Activated CD4-positive, alpha-beta T cell treated with anti-CD3 and anti-CD28 coated beads, Interleukin-10, Interleukin-2, amounts not matched to agents 100 ng/mL and 50 ng/mL, durations not matched to agents 16 hours and 8 hours (primary cell): ENCODE results near the gene TACC2.
"Not testable (repeated sequence)": the region's sequence is repeated elsewhere in the genome, so short reads cannot be mapped to it uniquely, and the experiment has no call there.

Source experiments
- DNase-seq: peaks from one replicate; pipeline ENCODE4 v3.0.0-alpha.2; 2020

The TACC2 gene

DNA sequence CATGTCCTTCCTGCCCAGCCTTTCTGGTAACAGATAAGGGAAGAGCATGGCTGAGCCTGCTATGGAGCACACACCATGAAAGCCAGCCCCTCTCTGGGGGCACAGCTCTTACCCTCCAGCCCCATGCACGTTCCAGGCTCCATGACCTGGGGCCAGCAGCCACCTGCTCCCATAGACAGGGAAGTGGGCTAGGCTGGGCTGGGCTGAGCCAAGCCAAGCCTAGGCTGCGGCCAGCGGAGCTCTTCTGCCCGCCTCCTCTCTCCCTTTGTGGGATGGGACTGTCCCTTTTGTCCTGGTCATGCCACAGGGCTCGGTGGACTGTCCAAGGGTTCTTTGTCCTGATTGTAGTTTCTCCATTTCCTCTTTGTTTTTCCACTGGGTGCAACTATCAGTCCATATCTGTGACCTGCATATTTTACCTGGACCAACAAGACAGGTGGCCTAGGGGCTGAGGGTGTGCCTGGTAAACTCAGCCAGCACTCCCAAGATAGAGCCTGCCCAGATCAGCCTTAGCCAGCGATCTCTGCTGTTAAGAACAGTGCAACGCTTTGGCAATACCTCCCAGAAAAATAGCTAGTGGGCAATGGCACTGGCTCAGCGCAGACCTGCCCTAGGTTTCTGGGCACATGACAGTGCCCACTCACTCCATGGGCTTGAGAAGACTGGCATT lies 184.9 kb downstream of the TACC2 start:
- no peak for DNase-seq

DNA sequence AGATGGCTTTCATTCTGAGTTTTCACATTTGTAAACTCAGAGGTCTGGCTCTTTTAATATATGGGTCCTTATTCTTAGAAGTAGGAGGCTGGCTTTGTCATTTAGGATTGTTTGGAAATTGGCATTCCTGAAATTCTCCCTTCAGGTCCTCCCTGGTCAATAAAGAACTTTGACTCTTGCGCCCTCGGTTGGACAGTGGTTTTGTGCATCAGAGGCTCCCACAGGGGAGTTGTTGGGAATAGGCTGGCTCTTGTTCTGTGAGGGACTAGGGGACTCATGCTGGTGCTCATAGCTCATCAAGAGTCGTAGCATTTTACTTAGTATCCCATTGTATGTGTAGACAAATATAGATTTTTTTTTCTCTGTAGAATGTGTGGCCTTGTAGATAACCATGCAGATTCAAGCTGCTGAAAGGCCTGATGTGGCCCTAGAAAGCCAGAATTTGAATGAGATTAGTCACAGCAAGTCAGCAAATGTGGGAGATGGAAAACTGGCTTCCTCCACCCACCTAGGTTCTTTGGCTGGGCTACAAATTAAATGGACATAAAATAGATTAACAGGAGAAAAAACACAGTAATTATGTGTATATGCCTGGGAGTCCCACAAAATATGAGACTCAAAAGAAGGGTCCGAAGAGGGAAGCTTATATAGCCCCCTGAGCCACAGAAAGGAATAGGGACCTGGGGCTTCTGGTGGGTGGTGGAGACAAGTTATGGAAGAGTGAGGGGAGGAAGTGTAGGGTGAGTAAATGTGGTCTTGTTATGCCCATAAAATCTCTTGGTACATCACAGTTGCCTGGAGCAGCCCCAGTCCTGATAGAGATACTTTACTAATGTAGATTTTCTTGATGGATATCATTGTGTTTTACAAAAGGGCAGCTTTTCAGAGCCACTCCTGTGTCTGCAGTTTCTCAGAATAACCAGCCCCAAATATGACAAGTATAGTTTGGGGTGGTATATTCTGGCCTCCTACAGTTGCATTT lies 187.6 kb downstream of the TACC2 start:
- DNase-seq = no peak

DNA sequence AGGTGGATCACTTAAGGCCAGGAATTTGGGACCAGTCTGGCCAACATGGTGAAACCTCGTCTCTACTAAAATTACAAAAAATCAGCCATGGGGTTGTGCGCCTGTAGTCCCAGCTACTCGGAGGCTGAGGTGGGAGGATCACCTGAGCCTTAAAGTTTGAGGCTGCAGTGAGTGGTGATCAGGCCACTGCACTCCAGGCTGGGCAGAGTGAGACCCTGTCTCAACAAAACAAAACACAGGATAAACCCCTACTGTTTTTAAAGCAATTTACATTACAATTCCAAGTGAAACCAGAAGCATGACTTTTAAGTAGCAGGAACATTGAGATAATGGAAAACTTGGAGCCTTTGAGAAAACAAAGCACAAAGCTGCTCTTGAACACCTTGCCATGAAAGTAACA lies 189.7 kb downstream of the TACC2 start:
- no peak for DNase-seq

DNA sequence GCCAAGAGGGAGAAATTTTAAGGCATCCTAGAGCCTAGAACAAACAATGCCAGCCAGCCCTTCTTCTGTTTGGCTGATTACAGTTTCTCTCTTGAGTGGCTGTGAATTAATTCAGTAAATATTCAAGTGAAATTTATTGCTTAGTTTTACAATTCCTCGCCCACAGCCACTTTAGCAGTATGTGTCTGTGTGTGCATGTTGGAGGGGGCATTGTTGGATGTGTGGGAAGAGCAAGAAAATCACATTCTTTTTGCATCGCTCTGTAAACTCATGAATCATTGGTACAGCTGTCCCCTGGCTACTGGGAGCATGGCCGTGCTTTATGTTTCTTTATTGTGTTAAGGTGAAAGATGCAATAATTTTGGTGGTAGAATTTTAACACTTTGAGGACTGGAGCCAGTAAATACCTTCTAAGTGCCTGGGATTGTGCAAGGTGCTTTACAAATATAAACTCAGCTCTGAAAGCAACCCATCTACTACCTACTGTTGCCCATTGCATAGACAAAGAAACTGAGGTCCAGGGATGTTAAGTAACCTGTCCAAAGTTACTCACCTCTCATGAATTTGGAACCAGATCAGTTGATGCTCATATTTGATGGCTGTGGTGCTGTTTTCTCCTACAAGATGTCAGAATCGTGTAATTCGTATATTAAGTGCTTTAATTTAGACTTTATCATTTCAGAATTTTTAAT lies 192.2 kb downstream of the TACC2 start:
- no peak for DNase-seq

DNA sequence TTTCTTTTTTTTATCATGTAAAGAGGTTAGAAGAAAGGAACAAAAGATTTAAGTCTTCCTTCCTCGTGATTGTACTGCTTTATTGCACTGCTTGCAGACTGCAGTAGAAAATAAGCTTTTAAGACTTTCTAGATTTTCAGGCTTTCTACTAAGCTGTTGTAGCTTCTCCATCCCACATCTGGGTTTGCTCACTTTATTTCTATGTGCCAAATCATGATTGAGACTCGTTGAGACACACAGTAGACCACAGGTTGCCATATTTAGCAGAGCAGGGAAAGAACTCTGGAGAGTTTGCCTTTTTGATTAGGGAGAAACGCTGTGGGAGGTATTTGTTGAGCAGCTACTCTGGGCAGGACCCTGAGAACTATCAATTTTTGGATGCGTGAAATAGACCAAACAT lies 192.9 kb downstream of the TACC2 start:
- no peak for DNase-seq

DNA sequence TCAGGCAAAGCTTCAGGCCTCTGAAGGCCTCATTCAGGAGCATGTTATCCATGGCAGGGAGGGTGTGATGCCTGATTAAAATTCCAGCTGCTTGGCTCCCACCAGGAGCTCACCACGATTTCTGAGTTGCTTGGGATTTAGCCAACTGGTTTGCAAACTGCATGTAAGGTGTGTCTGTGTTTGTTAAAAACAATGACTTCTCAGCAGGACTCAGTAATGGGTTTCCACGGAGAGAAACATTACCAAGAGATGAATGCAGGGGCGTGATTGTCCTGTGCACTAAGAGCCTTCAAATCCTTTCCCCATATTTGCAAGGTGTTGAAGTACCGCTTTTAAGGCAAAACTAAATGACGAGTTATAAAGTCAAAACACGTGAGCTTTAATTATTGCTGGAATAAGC lies 193.3 kb downstream of the TACC2 start:
- DNase-seq = no peak

DNA sequence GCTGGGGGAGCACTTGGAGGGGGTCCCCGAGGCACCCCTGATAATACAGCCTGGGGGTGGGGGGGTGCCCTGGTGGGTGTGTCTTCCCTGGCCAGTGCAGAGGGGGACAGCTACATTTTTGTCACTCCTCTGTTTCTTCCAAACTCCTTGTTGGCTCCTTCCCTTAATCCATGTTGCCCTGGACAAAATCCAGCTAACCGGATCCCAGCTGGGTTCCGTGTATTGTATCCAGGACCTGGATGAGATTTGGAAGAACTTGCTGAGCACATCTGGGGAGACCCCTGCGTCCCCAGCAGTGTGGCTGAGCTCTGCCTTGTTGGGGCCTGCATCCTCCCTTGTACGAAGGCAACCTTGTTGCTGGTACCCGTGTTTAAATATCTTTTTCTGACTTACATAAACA lies 195.3 kb downstream of the TACC2 start:
- DNase-seq = no peak

DNA sequence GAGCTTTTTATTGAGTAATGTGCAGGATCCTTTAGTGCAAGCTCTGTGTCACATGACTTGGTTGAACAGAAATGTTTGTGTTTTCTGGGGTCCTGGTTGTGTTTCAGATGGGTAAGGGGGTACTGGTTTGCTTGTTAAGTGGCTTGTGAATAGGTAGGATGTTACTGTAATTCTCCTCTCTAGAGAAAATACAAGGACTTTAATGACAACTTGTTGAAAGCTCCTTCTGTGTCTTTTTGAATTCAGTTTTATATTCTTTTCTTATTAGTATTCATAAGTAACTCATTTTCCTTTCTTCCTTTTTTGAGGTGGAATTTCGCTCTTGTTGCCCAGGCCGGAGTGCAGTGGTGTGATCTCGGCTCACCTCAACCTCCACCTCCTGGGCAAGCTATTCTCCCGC lies 196.7 kb downstream of the TACC2 start:
- DNase-seq = no peak

DNA sequence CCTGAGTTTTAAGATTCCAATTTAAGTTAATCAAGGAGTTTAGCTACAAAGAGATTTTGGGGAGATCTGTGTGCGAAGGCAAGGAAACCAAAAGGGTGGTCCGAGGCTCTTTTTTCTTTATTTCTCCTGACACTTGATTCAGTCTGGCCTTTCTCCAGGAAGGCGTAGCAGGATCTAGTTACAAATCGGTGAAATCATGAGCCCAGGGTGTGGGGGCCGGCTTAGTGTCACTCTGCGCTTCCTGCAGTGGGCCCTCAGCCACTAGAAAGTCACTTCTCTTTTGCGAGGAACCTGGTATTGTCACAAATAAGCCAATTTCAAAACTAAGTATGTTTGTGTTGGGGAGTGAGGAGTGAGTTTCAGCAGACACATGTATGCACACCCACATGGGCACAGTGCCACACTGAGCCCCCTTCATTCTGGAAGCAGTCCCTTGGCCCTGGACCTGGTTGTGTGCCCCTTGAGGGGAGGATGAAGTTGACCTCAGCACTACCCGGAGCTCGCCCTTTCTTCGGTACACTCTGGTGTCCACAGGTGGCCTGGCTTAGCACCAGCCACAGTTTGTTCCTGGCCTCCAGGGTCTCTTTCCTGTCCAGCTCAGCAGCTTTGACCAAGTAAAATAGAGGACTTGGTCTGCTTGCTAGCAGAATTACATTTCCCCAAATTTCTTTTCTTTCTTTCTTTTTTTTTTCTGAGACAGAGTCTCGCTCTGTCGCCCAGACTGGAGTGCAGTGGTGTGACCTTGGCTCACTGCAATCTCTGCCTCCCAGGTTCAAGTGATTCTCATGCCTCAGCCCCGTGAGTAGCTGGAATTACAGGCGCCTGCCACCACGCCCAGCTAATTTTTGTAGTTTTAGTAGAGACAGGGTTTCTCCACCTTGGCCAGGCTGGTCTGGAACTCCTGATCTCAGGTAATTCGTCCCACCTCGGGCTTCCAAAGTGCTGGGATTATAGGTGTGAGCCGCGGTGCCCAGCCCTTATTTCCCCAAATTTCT lies 198.2 kb downstream of the TACC2 start:
- no peak for DNase-seq

DNA sequence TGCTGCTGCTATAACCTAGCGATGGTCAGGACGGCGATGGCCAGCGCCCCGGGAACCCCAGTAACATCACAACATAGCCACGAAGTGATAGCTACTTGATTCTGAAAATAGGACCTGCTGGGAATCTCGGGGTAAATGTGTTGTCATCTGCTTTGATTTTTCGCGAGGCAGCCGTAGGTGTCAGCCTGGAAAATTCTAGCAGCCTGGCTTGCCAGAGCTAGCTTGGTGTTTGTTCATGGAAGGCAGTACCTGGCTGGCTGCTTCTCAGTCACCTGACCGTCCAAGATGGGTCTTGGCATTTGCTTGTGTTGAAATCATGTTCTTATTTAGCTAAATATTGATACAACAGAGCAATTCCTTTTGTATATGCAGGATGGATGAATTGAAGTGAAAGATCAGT lies 199.7 kb downstream of the TACC2 start:
- DNase-seq = no peak

DNA sequence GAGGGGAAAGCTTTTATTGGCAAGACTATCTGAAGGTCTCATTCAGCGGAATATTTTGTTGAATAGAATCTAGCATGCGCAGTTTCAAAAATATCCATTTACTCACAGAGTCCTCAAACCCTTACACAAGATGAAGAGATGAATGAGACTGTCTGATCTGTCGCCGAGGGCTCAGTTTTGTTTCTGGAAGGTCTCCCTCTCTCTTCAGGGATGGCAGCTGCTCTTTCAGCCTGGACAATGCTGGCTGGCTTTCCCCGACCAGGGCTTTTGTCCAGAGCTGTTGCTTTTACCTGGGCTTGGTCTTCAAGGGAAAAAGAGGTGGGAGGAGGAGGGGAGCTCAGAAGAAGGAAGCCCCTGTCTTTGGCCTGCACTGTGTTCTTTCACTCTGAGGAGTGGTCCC lies 200.2 kb downstream of the TACC2 start:
- no peak for DNase-seq

DNA sequence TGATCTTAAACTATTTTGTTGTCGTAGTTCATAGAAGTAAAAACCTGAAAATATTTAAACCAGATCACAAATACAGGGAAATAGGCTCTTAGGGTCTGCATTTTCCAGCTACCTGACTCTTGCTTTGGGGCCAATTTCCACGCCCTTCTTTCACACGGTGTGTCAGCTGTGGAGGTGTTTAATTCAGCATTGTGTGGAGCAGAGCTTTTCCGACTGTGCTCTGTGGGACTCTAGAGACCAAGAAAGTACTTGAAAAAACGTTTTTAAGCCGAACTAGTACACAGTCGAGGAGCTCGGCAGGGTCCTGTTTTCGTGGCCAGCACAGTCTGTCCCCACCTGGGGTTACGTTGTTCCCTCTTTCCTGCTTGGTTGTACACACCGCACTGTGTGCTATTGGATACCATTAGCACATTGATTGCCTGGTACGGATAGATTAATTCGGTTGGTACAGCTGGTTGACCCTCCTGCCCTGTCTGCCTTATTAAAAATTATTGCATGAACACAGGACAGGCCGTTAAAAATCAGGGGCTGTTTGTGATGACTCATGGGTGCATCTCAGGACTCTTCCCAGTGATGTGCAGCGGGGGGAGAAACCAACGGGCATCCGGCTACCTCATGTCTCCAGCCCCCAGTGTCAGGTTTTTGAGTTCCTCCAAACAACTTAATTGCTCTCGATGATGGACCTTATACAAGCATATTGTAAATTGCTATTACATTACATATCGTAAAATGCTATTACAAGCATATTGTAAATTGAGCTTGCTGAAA lies 201.4 kb downstream of the TACC2 start:
- DNase-seq = no peak

DNA sequence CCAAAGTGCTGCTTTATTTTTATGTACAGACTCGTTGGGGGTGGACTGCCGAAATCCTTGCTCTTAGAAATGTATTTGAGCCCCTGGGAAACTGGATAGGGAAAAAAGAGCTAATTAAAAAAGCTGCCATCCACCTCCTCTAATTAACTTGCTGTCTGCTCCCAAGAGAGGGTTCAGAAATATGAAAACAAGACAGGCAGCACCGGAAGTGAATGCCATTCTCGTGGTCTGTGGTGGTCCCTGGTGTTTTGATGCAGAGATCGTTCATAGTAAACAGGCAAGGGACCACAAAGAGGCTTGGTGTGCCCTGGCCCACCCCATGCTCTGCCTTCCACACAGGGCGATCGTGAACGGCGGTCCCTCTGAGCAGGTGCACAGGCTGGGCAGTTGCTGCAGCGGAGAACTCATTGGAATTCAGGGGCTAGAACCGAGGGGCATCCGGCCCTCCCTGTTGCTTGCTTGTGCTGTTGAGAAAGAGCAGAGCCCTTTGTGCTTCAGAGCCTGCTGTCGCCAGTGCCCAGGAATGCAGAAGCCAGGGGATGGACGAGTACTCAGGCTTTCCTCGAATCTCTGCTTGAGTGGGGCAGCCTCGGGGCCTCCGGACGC lies 203.1 kb downstream of the TACC2 start:
- DNase-seq = no peak

DNA sequence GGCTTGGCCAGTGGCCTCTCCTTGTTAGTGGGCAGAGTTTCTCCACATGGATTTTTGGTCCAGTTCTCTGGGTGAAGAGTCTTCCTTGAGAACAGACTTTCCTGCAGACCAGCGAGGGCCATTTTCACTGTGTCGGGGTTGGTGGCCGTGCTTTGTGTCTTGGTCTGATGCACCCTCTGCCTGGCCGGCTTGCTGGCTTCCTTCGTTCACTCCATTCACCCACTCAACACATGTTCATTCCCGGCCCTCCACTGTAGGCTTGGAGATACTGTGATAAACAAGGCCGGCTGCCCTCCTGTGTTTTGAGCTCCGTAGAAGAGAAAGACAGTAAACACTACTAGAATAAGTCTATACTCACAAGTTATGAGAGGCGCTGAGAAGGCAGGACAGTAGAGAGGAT lies 205.3 kb downstream of the TACC2 start:
- no peak for DNase-seq

DNA sequence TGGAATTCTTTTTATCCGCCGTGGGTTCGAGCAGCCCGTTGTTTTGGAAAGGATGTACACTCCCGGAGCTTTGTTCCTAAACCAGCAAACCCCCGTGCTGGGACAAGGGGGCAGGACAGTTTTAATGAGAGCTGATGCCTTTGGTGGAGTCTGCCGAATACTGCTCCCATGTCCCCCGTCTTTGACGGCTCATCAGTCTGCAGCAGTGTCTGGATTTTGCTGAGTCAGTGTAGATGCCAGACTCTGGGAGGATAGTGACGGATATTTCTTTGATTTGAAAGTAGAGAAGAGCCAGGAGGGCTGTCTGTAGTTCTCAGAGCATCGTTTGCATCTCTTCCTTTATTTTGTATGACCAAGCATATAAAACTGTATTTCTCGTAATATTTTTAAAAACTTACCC lies 207.3 kb downstream of the TACC2 start:
- DNase-seq = no peak

DNA sequence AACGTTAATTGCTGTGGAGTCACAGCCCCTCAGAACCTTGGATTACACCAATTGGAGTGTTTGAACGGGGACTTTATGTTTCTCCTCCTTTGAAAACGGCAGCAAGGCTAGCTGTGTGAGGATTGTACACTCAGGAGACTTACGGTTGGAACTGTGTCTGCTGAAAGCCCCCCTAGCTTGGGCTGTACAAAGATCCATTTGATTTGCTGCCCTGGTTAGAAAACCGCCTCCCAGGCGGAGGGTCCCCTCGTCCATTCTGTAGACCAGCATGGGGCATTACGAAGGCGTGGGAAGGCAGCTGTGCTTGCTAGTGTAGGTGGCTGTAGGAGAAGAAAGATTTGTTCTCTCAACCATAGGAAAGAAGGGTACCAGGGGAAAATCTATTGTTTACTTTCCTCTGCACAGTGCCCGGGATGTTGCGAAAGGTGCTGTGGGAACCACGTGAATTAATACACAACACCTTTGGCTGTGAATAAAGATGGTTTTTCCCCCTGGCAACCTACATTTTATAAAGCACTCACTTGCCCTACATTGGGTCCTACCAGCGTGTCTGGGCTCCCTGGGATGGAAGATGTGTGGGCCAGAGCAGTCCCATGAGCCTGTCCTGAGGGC lies 208.8 kb downstream of the TACC2 start:
- no peak for DNase-seq

DNA sequence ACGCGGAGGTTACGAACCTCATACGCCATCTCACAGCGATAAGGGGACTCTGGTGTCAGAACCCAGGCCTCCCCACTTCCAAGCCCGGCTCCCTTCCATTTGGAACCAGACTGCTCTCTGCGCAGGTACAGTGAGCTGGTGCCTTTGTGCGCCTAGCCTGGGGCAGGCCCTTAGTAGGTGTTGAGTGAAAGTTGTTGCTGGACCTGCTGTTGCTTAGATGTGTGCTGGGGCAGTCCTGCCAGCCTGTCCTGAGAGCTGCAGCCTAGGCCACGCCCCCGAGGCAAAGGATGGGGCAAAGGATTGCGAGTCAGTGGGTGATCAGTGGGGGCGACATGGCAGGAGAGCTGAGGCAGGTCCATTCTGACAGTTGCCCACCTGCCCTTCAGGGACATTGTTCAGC lies 209.7 kb downstream of the TACC2 start:
- DNase-seq = no peak

DNA sequence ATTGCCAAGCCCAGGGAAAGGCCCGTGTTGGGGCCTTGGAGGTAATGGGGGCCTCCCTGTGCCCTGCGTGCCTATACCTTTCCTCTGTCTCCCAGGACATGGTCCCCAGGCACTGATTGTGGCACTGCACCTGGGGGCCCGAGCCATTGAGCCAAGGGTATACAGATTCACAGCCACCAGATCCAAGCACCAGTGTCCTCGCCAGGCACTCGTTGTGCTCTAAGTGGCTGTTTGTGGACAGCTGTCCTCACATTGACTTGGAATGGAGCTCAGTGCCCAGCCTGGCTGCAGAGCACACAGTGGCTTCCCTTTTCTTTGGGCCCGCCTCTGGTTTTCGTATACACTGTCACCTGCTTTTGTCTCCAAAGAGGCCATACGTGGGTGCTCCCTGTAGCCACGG lies 210.1 kb downstream of the TACC2 start:
- no peak for DNase-seq

DNA sequence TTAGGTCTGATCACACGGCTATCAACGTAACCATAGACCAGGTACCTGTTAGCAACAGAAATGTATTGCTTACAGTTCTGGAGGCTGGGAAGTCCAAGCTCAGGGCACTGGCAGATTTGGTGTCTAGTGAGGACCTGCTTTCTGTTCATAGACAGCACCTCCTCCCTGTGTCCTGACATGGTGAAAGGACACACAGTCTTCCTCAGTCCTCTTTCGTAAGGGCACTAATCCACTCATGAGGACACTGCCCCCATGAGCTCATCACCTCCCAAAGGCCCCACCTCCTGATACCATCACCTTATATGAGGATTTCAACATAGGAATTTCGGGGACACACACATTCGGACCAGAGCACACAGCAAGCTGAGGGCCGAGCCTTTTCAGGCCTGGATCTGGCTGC lies 210.7 kb downstream of the TACC2 start:
- DNase-seq = no peak

DNA sequence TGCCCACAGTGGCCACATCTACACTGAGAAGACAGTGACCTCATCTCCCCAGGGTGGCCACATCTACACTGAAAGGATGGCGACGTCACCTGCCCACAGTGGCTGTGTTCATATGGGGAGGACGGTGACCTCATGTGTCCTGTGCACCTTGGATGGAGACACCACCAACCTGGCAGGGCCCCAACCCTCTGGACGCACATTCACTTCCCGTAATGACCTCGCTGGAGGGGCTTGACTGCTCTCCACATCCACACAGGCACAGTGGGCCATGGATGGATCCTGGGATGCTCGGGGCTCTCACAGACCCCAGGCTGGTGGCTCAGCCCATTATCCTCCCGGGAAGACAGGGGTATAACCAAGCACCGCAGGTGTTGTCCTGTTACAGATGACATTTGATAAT lies 212.4 kb downstream of the TACC2 start:
- DNase-seq = no peak

DNA sequence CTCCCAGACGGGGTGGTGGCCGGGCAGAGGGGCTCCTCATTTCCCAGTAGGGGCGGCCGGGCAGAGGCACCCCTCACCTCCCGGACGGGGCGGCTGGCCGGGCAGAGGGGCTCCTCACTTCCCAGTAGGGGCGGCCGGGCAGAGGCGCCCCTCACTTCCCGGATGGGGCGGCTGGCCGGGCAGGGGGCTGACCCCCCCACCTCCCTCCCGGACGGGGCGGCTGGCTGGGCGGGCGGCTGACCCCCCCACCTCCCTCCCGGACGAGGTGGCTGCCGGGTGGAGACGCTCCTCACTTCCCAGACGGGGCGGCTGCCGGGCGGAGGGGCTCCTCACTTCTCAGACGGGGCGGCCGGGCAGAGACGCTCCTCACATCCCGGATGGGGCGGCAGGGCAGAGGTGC lies 214.2 kb downstream of the TACC2 start:
- DNase-seq = not testable (repeated sequence)
